NCI-H2171 (cell line): ENCODE measurements around the gene ADGRG1.

Experiments
- DNase-seq: peaks from one replicate; lab custom pipeline; 2025; lab: John Stamatoyannopoulos, UW

ADGRG1 gene

GRCh38 chr16:57620335-57621231 is 7.8 kb upstream of the ADGRG1 start:
- no peak for DNase-seq

- DNase-seq, result no peak
These were observed 6.7 kb upstream of the ADGRG1 start for GRCh38 chr16:57621521-57622271.

GRCh38 chr16:57622361-57623250 is 5.8 kb upstream of the ADGRG1 start:
- DNase-seq, result no peak

DNA sequence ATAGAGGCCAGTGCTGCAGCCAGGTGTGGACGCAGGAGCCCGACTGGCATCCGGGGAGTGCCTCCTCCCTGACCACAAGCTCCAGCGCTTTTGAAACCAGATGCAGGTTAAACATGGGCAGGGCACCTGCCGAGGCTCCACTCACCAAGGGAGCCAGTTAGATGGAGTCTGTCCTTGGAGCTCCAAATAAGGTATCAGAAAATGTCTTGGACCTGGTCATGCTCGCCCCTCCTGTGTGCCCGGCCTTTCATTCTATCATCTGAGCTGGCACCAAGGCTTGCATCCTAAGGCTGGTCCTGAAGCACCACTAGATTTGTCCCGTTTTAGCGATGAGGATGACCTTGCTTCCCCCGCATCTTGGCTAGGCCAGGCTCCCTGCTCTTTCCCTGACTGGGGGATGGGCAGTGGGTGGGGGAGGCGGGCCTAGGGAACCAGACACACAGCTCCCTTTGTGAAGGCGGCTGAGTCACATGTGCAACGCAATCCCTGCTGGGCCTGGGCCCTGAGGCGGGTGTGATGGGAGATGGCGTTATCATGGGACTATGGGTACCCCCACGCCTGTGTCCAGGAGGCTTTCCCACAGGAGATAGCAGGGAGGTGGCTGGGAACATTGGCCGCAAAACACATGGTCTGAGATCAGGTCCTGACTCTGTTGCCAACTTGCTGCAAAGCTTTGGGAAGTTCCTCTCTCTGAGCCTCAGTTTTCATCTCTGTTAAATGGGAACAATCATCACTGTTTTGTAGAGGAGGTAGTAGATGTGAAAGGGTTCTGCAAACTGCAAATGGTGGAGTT is 5.0 kb upstream of the ADGRG1 start:
- DNase-seq, result no peak

DNA sequence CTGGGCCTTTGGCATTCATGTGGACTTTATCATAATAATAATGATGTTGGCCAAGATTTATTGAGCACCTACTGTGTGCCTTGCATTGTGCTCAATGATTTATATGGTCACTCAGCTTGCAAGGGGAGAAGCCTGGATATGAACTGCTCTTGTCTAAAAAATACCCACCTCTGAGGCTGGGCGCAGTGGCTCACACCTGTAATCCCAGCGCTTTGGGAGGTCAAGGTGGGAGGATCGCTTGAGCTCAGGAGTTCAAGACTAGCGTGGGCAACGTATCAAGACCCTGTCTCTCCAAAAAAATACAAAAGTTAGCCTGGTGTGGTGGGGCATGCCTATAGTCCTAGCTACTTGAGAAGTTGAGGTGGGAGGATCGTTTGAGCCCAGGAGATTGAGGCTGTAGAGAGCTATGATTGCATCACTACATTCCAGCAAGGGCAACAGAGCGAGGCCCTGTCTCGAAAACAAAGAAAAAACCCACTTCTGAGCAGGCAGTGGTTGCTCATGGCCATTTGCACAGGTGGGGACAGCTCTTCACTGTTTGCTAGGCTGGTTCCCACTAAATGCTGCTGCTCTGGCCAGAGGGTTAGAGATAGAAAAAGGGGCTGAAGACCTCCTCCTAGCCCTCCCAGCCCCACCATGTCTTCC is 4.3 kb upstream of the ADGRG1 start:
- DNase-seq, result no peak

DNA sequence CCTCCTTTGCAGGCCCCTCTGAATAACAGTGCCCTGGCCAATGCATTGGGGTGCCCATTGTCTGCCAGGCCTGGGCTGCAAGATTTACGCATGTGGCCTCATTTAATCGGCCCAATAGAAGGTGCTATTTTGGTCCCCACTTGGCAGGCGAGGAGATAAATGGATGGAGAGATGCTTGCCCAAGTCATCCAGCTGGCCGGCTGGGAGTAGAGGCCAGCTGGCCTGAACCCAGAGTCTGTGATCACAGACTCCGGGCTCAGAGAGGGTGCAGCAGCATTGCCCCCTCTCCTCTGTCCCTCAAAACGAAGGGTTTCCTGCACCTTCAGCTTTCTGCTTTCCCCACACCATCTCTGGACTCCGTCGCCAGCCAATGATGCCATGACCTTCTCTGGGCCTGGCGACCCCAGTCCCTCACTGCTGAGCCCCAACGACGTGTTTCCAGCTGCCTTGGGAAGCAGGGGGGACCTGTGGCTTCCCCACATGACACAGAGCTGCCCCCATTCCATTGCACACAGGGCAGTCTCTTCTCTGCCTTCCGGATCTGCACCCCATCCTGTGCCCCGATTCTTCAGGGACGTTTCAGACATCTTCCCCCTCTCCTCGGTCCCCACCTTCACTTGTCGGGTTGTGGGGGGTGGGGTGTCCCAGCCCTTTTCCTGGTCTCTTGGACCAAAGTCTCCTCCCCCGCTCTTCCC is 3.5 kb upstream of the ADGRG1 start:
- no peak for DNase-seq

DNA sequence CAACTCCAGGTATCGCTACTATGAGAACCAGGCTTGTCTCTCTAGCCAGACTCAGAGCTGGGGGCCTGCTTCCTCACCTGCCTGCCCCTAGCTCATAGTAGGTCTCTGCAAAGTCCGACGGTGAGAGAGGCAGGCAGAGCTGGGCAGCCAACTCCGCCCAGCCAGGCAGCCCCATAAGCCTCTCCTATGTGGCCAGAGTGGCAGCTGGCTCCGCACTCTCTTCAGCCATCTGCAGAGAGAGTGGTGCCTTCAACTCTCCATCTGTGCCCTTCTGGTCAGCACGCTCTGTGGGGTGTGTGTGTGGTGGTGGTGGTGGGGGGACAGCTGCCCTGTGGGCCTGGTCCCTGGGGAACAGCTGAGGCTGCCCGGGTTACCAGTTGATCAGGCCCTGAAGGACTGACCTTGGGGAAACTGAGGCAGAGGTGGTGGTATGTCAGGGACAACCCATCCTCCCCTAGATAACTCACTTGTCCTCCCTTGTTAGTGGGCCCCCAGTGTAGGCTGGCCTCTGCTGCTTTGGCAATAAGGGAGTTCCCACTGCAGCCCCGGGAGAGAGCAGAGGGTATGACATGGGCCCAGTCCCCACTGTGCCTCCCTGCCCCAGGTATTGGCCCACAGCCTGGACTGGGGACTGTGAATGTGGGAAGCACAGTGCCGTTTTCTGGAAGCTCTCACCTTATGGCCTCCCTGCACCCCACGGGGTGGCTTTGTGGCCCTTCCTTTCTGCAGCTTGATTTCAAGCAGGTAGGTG is 1.8 kb upstream of the ADGRG1 start:
- DNase-seq, result no peak

DNA sequence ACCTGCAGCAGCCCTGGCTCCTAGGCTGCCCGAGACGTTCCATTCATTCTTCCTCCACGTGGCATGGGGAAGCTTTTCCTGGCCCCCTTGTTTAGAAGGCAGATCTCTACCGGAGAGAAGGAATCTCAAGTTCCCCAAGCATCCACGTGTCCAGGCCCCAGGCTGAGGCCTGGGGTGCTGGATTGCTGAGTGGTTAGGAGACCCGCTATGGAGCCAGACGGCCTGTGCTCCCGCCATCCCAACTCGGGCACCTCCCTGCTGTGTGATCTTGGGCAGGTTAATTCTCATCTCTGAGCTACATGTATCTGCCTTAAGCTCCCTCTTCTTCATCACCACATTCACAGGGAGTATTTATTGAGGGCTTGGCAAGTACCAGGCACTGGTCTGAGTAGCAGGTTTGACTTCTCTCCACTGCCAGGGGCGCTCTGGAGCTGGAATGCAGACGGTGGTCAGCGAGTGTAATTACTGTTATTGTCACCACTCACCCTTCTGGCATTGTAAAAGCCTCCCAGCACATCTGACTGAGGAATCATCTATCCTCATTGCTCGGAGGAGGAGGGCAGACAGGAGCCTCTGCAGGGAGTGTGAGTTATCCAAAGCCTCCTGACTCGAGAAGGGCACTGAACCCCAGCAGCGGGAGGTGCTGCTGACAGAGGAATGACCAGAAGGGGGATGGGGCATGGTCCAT is 1.1 kb upstream of the ADGRG1 start:
- DNase-seq, result no peak

DNA sequence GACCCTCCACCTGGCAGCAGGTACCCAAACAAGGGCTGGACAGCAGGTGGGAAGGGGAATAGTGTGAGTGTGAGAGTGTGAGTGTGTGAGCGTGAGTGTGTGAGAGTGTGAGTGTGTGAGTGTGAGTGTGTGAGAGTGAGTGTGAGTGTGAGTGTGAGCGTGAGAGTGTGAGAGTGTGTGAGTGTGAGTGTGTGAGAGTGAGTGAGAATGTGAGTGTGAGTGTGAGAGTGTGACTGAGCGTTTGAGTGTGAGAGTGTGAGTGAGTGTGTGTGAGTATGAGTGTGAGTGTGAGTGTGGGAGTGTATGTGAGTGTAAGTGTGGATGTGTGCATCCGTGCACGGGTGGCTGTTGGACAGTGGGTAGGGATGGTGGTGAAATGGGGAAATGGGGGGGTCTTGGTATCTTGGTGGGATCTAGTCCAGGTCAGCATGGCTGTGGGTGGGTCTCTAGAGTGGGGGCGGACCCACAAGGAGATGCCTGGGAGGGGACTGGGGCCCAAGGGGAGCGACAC is 408 bp downstream of the ADGRG1 start:
- no peak for DNase-seq

DNA sequence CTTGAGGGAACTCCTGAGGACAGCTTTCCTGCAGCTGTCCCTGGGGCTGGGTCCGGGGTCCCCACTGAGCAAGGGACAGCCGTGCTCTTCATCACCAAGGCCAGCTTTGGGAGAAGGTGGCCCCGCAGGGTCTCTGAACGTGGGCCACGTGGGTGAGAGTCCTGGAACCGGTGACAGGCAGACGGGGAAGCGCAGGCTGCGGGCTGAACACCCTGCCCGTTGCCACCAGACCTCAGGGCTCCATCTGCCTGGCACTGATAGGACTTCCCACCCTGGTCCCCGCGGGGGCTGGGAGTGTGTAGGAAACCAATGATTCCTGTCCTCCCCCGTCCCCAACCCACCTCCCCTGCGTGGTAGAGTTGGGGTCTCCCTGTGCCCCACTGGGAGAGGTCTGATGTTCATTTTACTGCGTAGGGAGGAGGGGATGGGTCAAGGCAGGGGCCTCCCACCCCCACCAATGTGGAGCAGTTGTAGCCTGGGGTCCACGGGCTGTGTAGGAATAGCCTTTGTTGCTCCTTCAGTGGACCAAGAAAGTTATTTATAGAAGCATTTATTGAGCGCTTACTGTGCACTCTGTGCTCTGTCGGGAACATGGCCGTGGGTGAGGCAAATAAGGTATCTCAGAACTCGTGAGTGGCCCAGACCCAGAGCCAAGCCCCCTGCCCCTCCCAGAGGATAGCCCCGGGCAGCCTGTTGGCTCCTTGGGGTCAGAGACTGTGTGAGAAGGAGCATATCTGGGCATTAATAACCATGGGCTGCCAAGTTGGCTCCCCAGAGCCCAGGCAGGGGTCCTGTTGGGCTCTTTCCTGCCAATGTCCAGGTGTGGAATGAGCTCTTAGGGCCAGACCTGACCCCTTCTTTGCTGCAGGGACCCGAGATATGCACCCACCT is 1.3 kb downstream of the ADGRG1 start:
- no peak for DNase-seq

- DNase-seq, result no peak
These were observed 2.0 kb downstream of the ADGRG1 start for GRCh38 chr16:57630407-57630797.

DNA sequence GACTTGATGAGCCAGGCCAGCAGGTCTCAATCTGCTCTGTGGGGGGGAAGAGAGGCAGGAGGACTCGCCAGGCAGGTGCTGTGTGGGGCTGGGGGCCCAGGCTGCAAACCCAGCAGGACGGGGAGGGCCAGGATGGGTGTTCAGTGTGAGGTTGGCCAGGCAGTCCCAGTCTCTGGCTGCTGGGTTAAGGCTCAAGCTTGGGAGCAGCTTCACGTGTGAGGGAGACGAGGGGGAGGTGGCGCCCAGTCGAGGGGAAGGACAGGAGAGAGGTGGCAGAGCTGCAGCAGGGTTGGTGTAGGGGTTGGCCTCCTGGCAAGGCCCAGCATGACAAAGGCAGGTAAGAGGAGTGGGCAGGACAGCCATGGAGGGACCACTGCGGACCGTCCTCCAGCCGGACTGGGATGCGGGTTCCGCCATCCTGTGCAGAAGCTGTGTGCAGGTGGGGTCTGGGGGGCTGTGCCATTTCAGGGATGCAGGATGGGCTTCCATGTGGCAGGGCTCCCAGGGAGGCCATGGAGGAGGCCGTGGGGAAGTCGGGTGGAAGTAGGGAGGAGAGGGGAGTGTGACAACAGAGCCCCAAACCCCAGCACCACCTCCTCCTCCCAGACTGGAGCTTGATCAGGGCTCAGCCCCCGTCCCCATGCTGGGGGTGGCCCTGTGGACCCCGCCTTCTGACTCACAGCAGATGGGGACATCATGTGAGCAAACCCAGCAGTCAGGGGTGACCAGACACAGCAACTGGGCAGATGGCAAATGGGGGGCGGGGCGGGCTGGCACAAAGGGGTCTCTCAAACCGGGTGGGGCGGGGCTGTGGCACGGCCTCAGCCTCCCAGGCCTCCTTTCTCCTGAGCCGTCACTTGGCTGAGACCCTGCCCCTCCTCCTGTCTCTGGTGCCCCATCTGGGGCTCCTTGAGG is 2.8 kb downstream of the ADGRG1 start:
- DNase-seq, result no peak

GRCh38 chr16:57632568-57632967 is 4.1 kb downstream of the ADGRG1 start:
- no peak for DNase-seq

- DNase-seq, result no peak
These were observed 5.1 kb downstream of the ADGRG1 start for GRCh38 chr16:57633383-57634064.

DNA sequence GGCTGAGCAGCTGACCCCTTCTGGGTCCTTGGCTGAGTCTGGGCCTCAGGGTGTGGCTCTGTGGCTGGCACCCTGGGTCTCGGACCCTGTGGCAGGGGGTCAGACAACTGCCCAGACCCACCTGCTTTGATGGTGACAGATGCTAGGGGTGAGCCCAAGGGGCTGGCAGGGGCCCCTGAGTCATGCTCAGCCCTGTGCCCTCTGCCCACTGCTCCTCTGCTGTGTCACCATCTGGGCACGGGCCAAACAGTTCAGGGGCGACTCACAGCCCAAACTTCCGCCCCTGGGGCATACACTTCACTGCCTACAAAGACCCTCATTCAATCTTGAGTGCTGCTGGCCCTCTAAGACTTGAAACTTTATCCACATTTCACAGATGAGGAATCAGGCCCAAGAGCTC is 5.7 kb downstream of the ADGRG1 start:
- DNase-seq, result no peak
